HepG2 (cell line): Measurements from ENCODE around the gene KMT2B. TPM values are rescaled to one million over a fixed set of nuclear protein-coding genes. Genes with fewer than 3 reads are reported as not detected.

Experiments
- ATAC-seq: fragments of 200-7000 bp; cut with Tn5 transposase; 3 replicates; pipeline ENCODE4 v1.9.1; 2020; ENCODE audit warnings: mild to moderate bottlenecking, moderate library complexity
- BruUV-seq: library from RNA; stranded (reverse); fragments of 400-500 nt; replicated peaks from 2 replicates; lab custom pipeline; 2021; lab: Mats Ljungman, UMichigan
- CTCF ChIA-PET: fragments of 300-600 bp; formaldehyde crosslinking; extraction: SDS; loops from one replicate; lab custom pipeline; 2021; ENCODE audit warnings: low total read pairs, inconsistent platforms, low intra/inter-chr PET ratio; lab: Yijun Ruan, JAX
- POLR2A ChIA-PET: fragments of 350-600 bp; sonication (Branson Sonifier 250); formaldehyde crosslinking; loops from one replicate; lab custom pipeline; 2020; ENCODE audit warnings: antibody characterized with exemption, inconsistent platforms; lab: Yijun Ruan, JAX
- DNase-seq: peaks from one replicate; pipeline ENCODE4 v3.0.0-alpha.2; 2015; ENCODE audit warnings: low spot score
- FAIRE-seq: peaks from 3 replicates; lab custom pipeline; 2011; peaks lifted over from hg19 to GRCh38; lab: Jason Lieb, UNC
- H2AFZ ChIP-seq: one replicate; pipeline ENCODE4 v1.6.1; 2011; ENCODE audit warnings: low read length, inconsistent platforms
- H3K27ac ChIP-seq: fragments of 300-600 bp; 3 replicates; pipeline ENCODE4 v1.8.0; 2011; ENCODE audit warnings: mixed run types, mild to moderate bottlenecking, mixed read lengths, low read length, inconsistent platforms; ENCODE audit not compliant: insufficient read depth; ENCODE audit errors: extremely low read length
- H3K27me3 ChIP-seq, 2 experiments: fragments of 200-600 bp in 1 of 2; 2 replicates in 1 of 2; 3 replicates in 1 of 2; pipeline versions ENCODE4 v1.6.0 to v1.8.0; 2011; ENCODE audit warnings: low read length in 2 of 2, mild to moderate bottlenecking in 2 of 2, moderate library complexity in 2 of 2, inconsistent platforms in 1 of 2; ENCODE audit not compliant: insufficient read depth in 2 of 2, control insufficient read depth in 1 of 2
- H3K36me3 ChIP-seq, 2 experiments: fragments of 200-600 bp in 1 of 2; replicated peaks in 1 of 2; 2 replicates in 1 of 2; 3 replicates in 1 of 2; pipeline versions ENCODE4 v1.5.1 to v1.8.0; 2011; ENCODE audit warnings: low read length in 2 of 2, inconsistent platforms in 1 of 2; ENCODE audit not compliant: insufficient read depth in 2 of 2, control insufficient read depth in 1 of 2
- H3K4me1 ChIP-seq: 2 replicates; pipeline ENCODE4 v1.5.1; 2012; ENCODE audit warnings: low read length, inconsistent platforms; ENCODE audit not compliant: insufficient read depth
- H3K4me2 ChIP-seq: 2 replicates; pipeline ENCODE4 v1.6.0; 2011; ENCODE audit warnings: low read depth, low read length, inconsistent platforms
- H3K4me3 ChIP-seq, 3 experiments: fragments of 200-600 bp in 1 of 3; sonication (generic), shearing (Covaris generic) in 1 of 3; replicated peaks in 1 of 3; 2 replicates each; pipeline ENCODE4 v1.5.1; 2011 to 2016; ENCODE audit warnings: low read length in 3 of 3, inconsistent platforms in 2 of 3, low read depth in 2 of 3, mild to moderate bottlenecking in 2 of 3, control low read depth in 1 of 3, mixed read lengths in 1 of 3; ENCODE audit not compliant: insufficient read depth in 1 of 3
- H3K79me2 ChIP-seq: one replicate; pipeline ENCODE4 v1.6.1; 2011; ENCODE audit warnings: low read length, inconsistent platforms; ENCODE audit not compliant: insufficient read depth
- H3K9ac ChIP-seq: 2 replicates; pipeline ENCODE4 v1.6.0; 2011; ENCODE audit warnings: mild to moderate bottlenecking, low read depth, low read length, inconsistent platforms; ENCODE audit not compliant: insufficient read depth
- H3K9me3 ChIP-seq: 2 replicates; pipeline ENCODE4 v1.5.1; 2012; ENCODE audit warnings: mild to moderate bottlenecking, low read length
- H4K20me1 ChIP-seq: 2 replicates; pipeline ENCODE4 v1.6.0; 2011; ENCODE audit warnings: inconsistent platforms, mild to moderate bottlenecking, low read length, moderate library complexity; ENCODE audit not compliant: insufficient read depth
- ATAD3A ChIP-seq: sonication (generic); formaldehyde crosslinking; IDR thresholded peaks from 2 replicates; pipeline ENCODE4 v1.4.0; 2020; ENCODE audit warnings: missing genetic modification reagents
- GATAD1 ChIP-seq: IDR thresholded peaks from 2 replicates; pipeline ENCODE4 v1.6.1; 2016; ENCODE audit warnings: missing genetic modification reagents, missing compliant biosample characterization
- GPN1 ChIP-seq: sonication (generic); formaldehyde crosslinking; IDR thresholded peaks from 2 replicates; pipeline ENCODE4 v1.5.1; 2020; ENCODE audit warnings: missing genetic modification reagents, borderline replicate concordance
- HDAC2 ChIP-seq: sonication (generic); formaldehyde crosslinking; IDR thresholded peaks from 2 replicates; pipeline ENCODE4 v1.4.0; 2020; ENCODE audit warnings: missing genetic modification reagents
- HDAC6 ChIP-seq: fragments of 200-600 bp; sonication (generic); IDR thresholded peaks from 2 replicates; pipeline ENCODE4 v1.7.0; 2017; ENCODE audit warnings: mild to moderate bottlenecking, antibody characterized with exemption, low read length, low read depth
- MYNN ChIP-seq: sonication (generic); formaldehyde crosslinking; IDR thresholded peaks from 2 replicates; pipeline ENCODE4 v1.4.0; 2020; ENCODE audit warnings: mild to moderate bottlenecking, low read depth, missing genetic modification reagents
- REL ChIP-seq: sonication (generic); formaldehyde crosslinking; conservative IDR thresholded peaks from 2 replicates; pipeline ENCODE4 v1.8.0; 2022; ENCODE audit warnings: mild to moderate bottlenecking, missing genetic modification reagents, moderate library complexity
- SIX4 ChIP-seq: sonication (generic); formaldehyde crosslinking; IDR thresholded peaks from 2 replicates; pipeline ENCODE4 v1.4.0; 2020; ENCODE audit warnings: missing genetic modification reagents
- ZFAT ChIP-seq: sonication (generic); formaldehyde crosslinking; conservative IDR thresholded peaks from 2 replicates; pipeline ENCODE4 v1.8.1; 2023; ENCODE audit warnings: missing genetic modification reagents, inconsistent platforms
- ZNF12 ChIP-seq: sonication (generic); formaldehyde crosslinking; IDR thresholded peaks from 2 replicates; pipeline ENCODE4 v1.5.0; 2020; ENCODE audit warnings: missing genetic modification reagents
- ZNF556 ChIP-seq: sonication (generic); formaldehyde crosslinking; IDR thresholded peaks from 2 replicates; pipeline ENCODE4 v1.4.0; 2020; ENCODE audit warnings: mild to moderate bottlenecking, missing genetic modification reagents, borderline replicate concordance
- WGBS: methylation state at CpG from one replicate; pipeline ENCODE4 v1.1.6; 2017; ENCODE audit warnings: low lambda C conversion rate; 5-methylcytosine and 5-hydroxymethylcytosine counted together
- in situ Hi-C: cut with HindIII; loops from 2 replicates; pipeline ENCODE4 v1.10.0; 2017; ENCODE audit warnings: low pct_unique_long_range_greater_than_20kb; ENCODE audit not compliant: extremely low pct_ligation_motif_present
- intact Hi-C: fragments of 100-400 bp; cut with micrococcal nuclease; formaldehyde crosslinking; loops from one replicate; pipeline ENCODE4 v1.10.0; 2022; ENCODE audit not compliant: unreplicated experiment
- polyA plus RNA-seq, 8 experiments: library from polyadenylated mRNA; depleted of rRNA in 3 of 8; stranded (reverse) in 7 of 8; unstranded in 1 of 8; fragments of >200 nt; fragmentation: Illumina TruSeq in 4 of 8; extraction: Trizol in 4 of 8; gene quantifications; 2 replicates each; pipeline versions ENCODE4 v1.2.1 to v1.2.3, GENCODE V29; 2011 to 2016; ENCODE audit warnings: low read depth in 4 of 8, missing spikeins in 1 of 8, mixed read lengths in 1 of 8; ENCODE audit not compliant: insufficient read depth in 1 of 8
- total RNA-seq, 5 experiments: library from RNA; depleted of rRNA; stranded (reverse); fragments of >200 nt; fragmentation: Illumina TruSeq; extraction: Trizol; gene quantifications; 2 replicates each; pipeline ENCODE4 v1.2.3, GENCODE V29; 2016; ENCODE audit warnings: low read depth in 1 of 5
- TF ChIP-seq, protein P1 (sequence below): IDR thresholded peaks from 2 replicates; pipeline ENCODE4 v1.6.1; 2016; ENCODE audit warnings: low read depth, missing genetic modification reagents, missing compliant biosample characterization

KMT2B gene
- total and polyA plus RNA-seq, 2 of the 13 experiments (the other 11 are each of a cell fraction or from before 2014, with no cell fraction given), result 6.2 to 16.9 TPM

DNA sequence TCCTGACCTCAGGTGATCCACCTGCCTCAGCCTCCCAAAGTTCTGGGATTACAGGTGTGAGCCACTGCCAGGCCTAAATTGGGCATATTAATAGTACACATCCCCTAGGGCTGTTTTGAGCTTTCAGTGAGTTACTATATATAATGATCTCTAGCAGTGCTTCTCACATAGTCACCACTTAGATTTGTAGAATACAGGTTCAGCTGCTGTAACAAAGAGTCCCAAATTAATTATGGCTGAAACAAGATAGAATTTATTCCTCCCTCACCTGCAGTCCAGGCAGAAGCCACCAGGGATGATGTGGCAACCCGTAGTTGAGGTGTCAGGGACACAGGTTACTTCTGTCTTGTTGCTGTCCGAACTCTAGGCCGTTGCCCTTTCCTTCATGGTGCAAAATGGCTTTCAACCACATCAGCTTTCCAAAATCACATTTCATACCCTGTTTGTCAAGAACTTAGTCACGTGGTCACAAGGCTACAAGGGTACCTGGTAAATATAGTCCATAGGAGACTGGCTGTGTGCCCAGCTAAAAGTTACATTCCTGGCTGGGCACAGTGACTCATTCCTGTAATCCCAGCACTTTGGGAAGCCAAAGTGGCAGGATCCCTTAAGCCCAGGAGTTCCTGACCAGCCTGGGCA lies 43.0 kb downstream of the KMT2B start:
- 100% methylated on average over 4 of the region's 4 CpGs for WGBS
- Histone ChIP-seq H3K4me3 (no peak overlapping the region), H3K9ac (no peak overlapping the region), H3K9me3 (no peaks in the 10 kb centered on the region), H3K27me3 (no peaks in the 10 kb centered on the region), H4K20me1 (no peaks in the 10 kb centered on the region), H3K4me1 (peaks cover 20% of the 10 kb centered on the region), H3K27ac (no peak overlapping the region), H3K4me2 (no peak overlapping the region), H3K36me3 (peaks cover 4 to 24% of the 10 kb centered on the region in 2 experiments; a peak in 4 of 5 replicates), H2AFZ (no peak overlapping the region), H3K79me2 (peaks cover 6% of the 10 kb centered on the region)
- in situ Hi-C loops (no loop called here), intact Hi-C loops (no loop called here)
- ChIA-PET CTCF (no interaction called here), POLR2A (interaction anchor here (1.0 kb wide), 1 partner anchor 13 kb away, joined by 3 read pairs; the partner anchor contains the start of gene LIN37)
- BruUV-seq, result no TSS peak
- no peak for TF ChIP-seq ZFAT (CRISPR knock-in tag)
- TF ChIP-seq ZNF12 (CRISPR knock-in tag), result peak; percentile 97
- TF ChIP-seq MYNN (CRISPR knock-in tag), result no peak
- DNase-seq, result no peak
- FAIRE-seq, result no peak
- no peak for ATAC-seq

DNA sequence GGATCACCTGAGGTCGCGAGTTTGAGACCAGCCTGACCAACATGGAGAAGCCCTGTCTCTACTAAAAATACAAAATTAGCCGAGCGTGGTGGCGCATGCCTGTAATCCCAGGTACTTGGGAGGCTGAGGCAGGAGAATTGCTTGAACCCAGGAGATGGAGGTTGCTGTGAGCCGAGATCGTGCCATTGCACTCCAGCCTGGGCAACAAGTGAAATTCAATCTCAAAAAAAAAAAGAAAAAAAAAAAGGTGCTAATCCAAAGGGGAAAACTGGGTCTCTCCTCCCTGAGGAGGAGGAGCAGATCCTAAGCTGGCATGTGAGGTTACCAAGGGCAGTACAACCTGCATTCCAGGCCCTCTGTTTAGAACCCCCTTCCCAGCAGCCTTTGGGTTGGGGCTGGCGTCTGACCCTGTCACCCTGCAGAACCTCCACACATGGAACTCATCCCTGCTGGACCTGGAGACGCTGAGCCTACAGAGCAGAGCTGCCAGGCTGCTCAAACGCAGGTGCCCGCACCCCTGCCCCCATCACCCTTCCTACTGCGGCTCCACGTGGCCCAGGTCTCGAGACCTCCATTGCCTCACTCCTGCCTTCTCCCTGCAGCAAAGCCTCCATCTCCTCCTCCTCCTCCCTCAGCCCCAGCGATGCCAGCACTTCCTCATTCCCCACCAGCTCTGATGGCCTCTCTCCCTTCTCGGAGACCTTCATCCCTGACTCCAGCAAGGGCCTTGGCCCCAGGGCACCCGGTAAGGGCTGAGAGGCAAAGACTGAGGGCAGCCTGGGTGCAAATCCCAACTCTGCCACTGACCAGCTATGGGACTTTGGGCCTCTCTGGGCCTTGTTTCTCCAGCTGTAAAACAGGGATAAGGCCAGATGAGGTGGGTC lies 46.9 kb downstream of the KMT2B start:
- H4K20me1 ChIP-seq, result no peaks in the 10 kb centered on the region
- no peaks in the 10 kb centered on the region for H3K9me3 ChIP-seq
- BruUV-seq, result no TSS peak
- no peak overlapping the region for H3K4me3 ChIP-seq
- ATAC-seq, result no peak
- WGBS, result 92% methylated on average over 16 of the region's 17 CpGs
- H3K79me2 ChIP-seq, result peaks cover 3% of the 10 kb centered on the region
- CTCF ChIA-PET, result no interaction called here
- in situ Hi-C loops, result no loop called here
- peaks cover 4 to 21% of the 10 kb centered on the region in 2 experiments; a peak in 4 of 5 replicates for H3K36me3 ChIP-seq
- peaks cover 15% of the 10 kb centered on the region for H3K4me1 ChIP-seq
- H3K27ac ChIP-seq, result no peak overlapping the region
- no peak overlapping the region for H2AFZ ChIP-seq
- no peak overlapping the region for H3K9ac ChIP-seq
- H3K27me3 ChIP-seq, result no peaks in the 10 kb centered on the region
- POLR2A ChIA-PET, result no interaction called here
- no peak for DNase-seq
- no peak overlapping the region for H3K4me2 ChIP-seq
- FAIRE-seq, result no peak
- intact Hi-C loops, result no loop called here
- TF ChIP-seq REL (CRISPR knock-in tag) (no peak), HDAC2 (CRISPR knock-in tag) (no peak), ZNF556 (CRISPR knock-in tag) (no peak), HDAC6 (no peak), GATAD1 (CRISPR knock-in tag) (no peak), SIX4 (CRISPR knock-in tag) (no peak), ATAD3A (CRISPR knock-in tag) (no peak), GPN1 (CRISPR knock-in tag) (no peak)
- TF ChIP-seq, protein P1, sequence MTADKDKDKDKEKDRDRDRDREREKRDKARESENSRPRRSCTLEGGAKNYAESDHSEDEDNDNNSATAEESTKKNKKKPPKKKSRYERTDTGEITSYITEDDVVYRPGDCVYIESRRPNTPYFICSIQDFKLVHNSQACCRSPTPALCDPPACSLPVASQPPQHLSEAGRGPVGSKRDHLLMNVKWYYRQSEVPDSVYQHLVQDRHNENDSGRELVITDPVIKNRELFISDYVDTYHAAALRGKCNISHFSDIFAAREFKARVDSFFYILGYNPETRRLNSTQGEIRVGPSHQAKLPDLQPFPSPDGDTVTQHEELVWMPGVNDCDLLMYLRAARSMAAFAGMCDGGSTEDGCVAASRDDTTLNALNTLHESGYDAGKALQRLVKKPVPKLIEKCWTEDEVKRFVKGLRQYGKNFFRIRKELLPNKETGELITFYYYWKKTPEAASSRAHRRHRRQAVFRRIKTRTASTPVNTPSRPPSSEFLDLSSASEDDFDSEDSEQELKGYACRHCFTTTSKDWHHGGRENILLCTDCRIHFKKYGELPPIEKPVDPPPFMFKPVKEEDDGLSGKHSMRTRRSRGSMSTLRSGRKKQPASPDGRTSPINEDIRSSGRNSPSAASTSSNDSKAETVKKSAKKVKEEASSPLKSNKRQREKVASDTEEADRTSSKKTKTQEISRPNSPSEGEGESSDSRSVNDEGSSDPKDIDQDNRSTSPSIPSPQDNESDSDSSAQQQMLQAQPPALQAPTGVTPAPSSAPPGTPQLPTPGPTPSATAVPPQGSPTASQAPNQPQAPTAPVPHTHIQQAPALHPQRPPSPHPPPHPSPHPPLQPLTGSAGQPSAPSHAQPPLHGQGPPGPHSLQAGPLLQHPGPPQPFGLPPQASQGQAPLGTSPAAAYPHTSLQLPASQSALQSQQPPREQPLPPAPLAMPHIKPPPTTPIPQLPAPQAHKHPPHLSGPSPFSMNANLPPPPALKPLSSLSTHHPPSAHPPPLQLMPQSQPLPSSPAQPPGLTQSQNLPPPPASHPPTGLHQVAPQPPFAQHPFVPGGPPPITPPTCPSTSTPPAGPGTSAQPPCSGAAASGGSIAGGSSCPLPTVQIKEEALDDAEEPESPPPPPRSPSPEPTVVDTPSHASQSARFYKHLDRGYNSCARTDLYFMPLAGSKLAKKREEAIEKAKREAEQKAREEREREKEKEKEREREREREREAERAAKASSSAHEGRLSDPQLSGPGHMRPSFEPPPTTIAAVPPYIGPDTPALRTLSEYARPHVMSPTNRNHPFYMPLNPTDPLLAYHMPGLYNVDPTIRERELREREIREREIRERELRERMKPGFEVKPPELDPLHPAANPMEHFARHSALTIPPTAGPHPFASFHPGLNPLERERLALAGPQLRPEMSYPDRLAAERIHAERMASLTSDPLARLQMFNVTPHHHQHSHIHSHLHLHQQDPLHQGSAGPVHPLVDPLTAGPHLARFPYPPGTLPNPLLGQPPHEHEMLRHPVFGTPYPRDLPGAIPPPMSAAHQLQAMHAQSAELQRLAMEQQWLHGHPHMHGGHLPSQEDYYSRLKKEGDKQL, result no peak
